B cell (primary cell): ENCODE results near the gene YARS1. TPM values are rescaled to one million over a fixed set of nuclear protein-coding genes. Genes with fewer than 3 reads are reported as not detected.

Source experiments
- ATAC-seq: fragments of 200-7000 bp; cut with Tn5 transposase; one replicate; pipeline ENCODE4 v1.10.0; 2021; ENCODE audit warnings: low read depth, mild to moderate bottlenecking, moderate number of reproducible peaks, moderate library complexity
- CTCF ChIA-PET: fragments of 350-600 bp; sonication (Branson Sonifier 250); formaldehyde crosslinking; loops from one replicate; lab custom pipeline; 2021; ENCODE audit warnings: antibody characterized with exemption, inconsistent platforms; lab: Charles Lee
- POLR2A ChIA-PET: fragments of 350-600 bp; sonication (Branson Sonifier 250); formaldehyde crosslinking; loops from one replicate; lab custom pipeline; 2021; ENCODE audit warnings: antibody characterized with exemption; lab: Charles Lee
- DNase-seq: peaks from one replicate; pipeline ENCODE4 v3.0.0; 2013
- H2AFZ ChIP-seq: 2 replicates; pipeline ENCODE4 v1.6.1; 2012; ENCODE audit warnings: mild to moderate bottlenecking, low read depth, low read length; ENCODE audit not compliant: insufficient read depth, poor library complexity, severe bottlenecking
- H3K27ac ChIP-seq, 2 donors: 1 replicate in 1 of 2; 2 replicates in 1 of 2; pipeline ENCODE4 v1.5.1; 2012 to 2013; ENCODE audit warnings: low read length in 2 of 2, mild to moderate bottlenecking in 2 of 2, moderate library complexity in 1 of 2
- H3K27me3 ChIP-seq, 4 experiments: fragments of 200-600 bp in 1 of 4; sonication (generic) in 1 of 4; replicated peaks in 1 of 4; 1 replicate in 2 of 4; 2 replicates in 2 of 4; pipeline versions ENCODE4 v1.6.1 to v1.7.0; 2013 to 2016; ENCODE audit warnings: low read length in 3 of 4, mild to moderate bottlenecking in 2 of 4, mixed read lengths in 1 of 4, moderate library complexity in 1 of 4; ENCODE audit not compliant: insufficient read depth in 4 of 4, control insufficient read depth in 3 of 4; ENCODE audit errors: control extremely low read depth in 1 of 4
- H3K36me3 ChIP-seq, 2 experiments: replicated peaks in 1 of 2; 1 replicate in 1 of 2; 2 replicates in 1 of 2; pipeline versions ENCODE4 v1.6.1 to v1.7.1; 2013; ENCODE audit warnings: low read length in 1 of 2; ENCODE audit not compliant: insufficient read depth in 2 of 2, control insufficient read depth in 1 of 2; ENCODE audit errors: control extremely low read depth in 1 of 2, extremely low read depth in 1 of 2
- H3K4me1 ChIP-seq, 2 donors: fragments of 200-600 bp in 1 of 2; sonication (generic) in 1 of 2; 1 replicate in 1 of 2; 2 replicates in 1 of 2; pipeline versions ENCODE4 v1.5.1 to v1.6.1; 2013 to 2017; ENCODE audit warnings: low read length in 2 of 2; ENCODE audit not compliant: control insufficient read depth in 2 of 2, insufficient read depth in 2 of 2
- H3K4me2 ChIP-seq: replicated peaks from 2 replicates; pipeline ENCODE3; 2012; ENCODE audit warnings: mild to moderate bottlenecking, low read depth, low read length; ENCODE audit not compliant: poor library complexity, severe bottlenecking
- H3K4me3 ChIP-seq, 5 experiments: fragments of 200-600 bp in 1 of 5; sonication (generic) in 1 of 5; 1 replicate in 3 of 5; 2 replicates in 2 of 5; pipeline versions ENCODE4 v1.5.1 to v1.7.0; 2011 to 2016; ENCODE audit warnings: low read length in 4 of 5, mild to moderate bottlenecking in 4 of 5, low read depth in 2 of 5, control low read depth in 1 of 5, moderate library complexity in 1 of 5; ENCODE audit not compliant: insufficient read depth in 1 of 5; ENCODE audit errors: control extremely low read depth in 1 of 5, extremely low read depth in 1 of 5
- H3K79me2 ChIP-seq: fragments of 200-600 bp; sonication (generic); one replicate; pipeline ENCODE4 v1.6.0; 2016; ENCODE audit warnings: low read length; ENCODE audit not compliant: control insufficient read depth, insufficient read depth
- H3K9ac ChIP-seq: fragments of 200-600 bp; sonication (generic); 2 replicates; pipeline ENCODE4 v1.6.1; 2017; ENCODE audit warnings: mild to moderate bottlenecking, low read length, moderate library complexity
- H3K9me3 ChIP-seq, 3 donors: one replicate each; pipeline versions ENCODE4 v1.6.1 to v1.7.1; 2013; ENCODE audit warnings: low read length in 2 of 3; ENCODE audit not compliant: control insufficient read depth in 2 of 3, insufficient read depth in 1 of 3; ENCODE audit errors: control extremely low read depth in 1 of 3
- H4K20me1 ChIP-seq: 2 replicates; pipeline ENCODE4 v1.6.0; 2012; ENCODE audit warnings: mild to moderate bottlenecking, low read length; ENCODE audit not compliant: insufficient read depth, control insufficient read depth, poor library complexity, severe bottlenecking
- H3K27ac Mint-ChIP-seq: one replicate; pipeline ENCODE4 v1.8.0; 2021; ENCODE audit warnings: mixed read lengths
- H3K27me3 Mint-ChIP-seq: one replicate; pipeline ENCODE4 v1.8.0; 2021; ENCODE audit warnings: mixed read lengths
- H3K4me1 Mint-ChIP-seq: one replicate; pipeline ENCODE4 v1.8.0; 2021; ENCODE audit warnings: mixed read lengths
- H3K4me3 Mint-ChIP-seq: one replicate; pipeline ENCODE4 v1.8.0; 2021; ENCODE audit warnings: mixed read lengths
- H3K9me3 Mint-ChIP-seq: one replicate; pipeline ENCODE4 v1.8.0; 2022; ENCODE audit warnings: mixed read lengths; ENCODE audit not compliant: insufficient read depth
- CTCF ChIP-seq: fragments of 200-600 bp; IDR thresholded peaks from one replicate; pipeline ENCODE4 v1.8.0; 2022; ENCODE audit warnings: antibody characterized with exemption, mild to moderate bottlenecking
- EZH2 ChIP-seq: IDR thresholded peaks from 2 replicates; pipeline ENCODE4 v1.6.1; 2012; ENCODE audit warnings: borderline replicate concordance, low read depth, mild to moderate bottlenecking, moderate library complexity, low read length; ENCODE audit not compliant: insufficient read depth, poor library complexity, severe bottlenecking
- WGBS: methylation state at CpG from one replicate; pipeline ENCODE4 v1.1.5; 2013; ENCODE audit warnings: missing lambda C conversion rate; ENCODE audit not compliant: insufficient coverage; 5-methylcytosine and 5-hydroxymethylcytosine counted together
- intact Hi-C: fragments of 100-400 bp; cut with micrococcal nuclease; formaldehyde crosslinking; loops from one replicate; pipeline ENCODE4 v1.10.0; 2022
- polyA plus RNA-seq: library from polyadenylated mRNA; depleted of rRNA; stranded (reverse); fragments of >200 nt; gene quantifications from 2 replicates; pipeline ENCODE4 v1.2.3, GENCODE V29; 2012
- total RNA-seq, 2 donors: library from RNA; stranded (reverse); fragments of 120-200 nt in 1 of 2; gene quantifications; 1 replicate in 1 of 2; 2 replicates in 1 of 2; pipeline versions ENCODE4 v1.2.3 to v1.2.4, GENCODE V29; 2013 to 2022

The YARS1 gene
- total and polyA plus RNA-seq, 2 donors (not counting 1 experiment from before 2014, with no cell fraction given), result 33.0 to 73.2 TPM

DNA sequence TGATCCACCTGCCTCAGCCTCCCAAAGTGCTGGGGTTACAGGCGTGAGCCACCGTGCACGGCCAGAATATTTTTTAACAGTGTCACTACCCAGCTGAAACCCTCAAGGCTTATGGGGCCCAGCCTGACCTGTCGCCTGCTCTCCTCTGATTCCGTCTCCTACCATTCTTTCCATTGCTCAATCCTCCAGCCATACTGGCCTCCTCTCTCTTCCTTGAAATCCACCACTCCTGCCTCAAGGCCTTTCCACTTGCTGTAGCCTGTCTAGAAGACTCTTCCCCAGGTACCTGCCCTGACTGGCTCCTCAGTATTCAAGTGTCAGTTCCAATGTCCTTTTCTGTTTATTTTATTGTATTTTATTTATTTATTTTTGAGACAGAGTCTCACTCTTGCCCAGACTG lies 53.9 kb downstream of the YARS1 start:
- DNase-seq (no peak), ATAC-seq (no peak)
- Histone ChIP-seq H3K9me3 (no peaks in the 10 kb centered on the region), H3K4me3 (no peak overlapping the region), H4K20me1 (no peaks in the 10 kb centered on the region), H3K9ac (no peak overlapping the region), H2AFZ (no peak overlapping the region), H3K27me3 (no peaks in the 10 kb centered on the region), H3K27ac (no peak overlapping the region), H3K4me1 (no peaks in the 10 kb centered on the region), H3K36me3 (no peaks in the 10 kb centered on the region), H3K4me2 (no peak overlapping the region), H3K79me2 (no peaks in the 10 kb centered on the region)
- no peaks in the 10 kb centered on the region for H3K4me1 Mint-ChIP-seq
- CTCF ChIA-PET, result interaction anchor here (1.8 to 2.2 kb wide), 2 partner anchors 10 kb away, joined by 8 to 12 read pairs; no protein-coding TSS in a partner anchor
- intact Hi-C loops, result no loop called here
- H3K4me3 Mint-ChIP-seq, result no peak overlapping the region
- H3K27ac Mint-ChIP-seq, result no peak overlapping the region
- 92% methylated on average over 5 of the region's 5 CpGs for WGBS
- POLR2A ChIA-PET, result no interaction called here
- peaks cover 4% of the 10 kb centered on the region for H3K27me3 Mint-ChIP-seq
- H3K9me3 Mint-ChIP-seq, result no peaks in the 10 kb centered on the region
- TF ChIP-seq EZH2 (no peak), CTCF (no peak)

DNA sequence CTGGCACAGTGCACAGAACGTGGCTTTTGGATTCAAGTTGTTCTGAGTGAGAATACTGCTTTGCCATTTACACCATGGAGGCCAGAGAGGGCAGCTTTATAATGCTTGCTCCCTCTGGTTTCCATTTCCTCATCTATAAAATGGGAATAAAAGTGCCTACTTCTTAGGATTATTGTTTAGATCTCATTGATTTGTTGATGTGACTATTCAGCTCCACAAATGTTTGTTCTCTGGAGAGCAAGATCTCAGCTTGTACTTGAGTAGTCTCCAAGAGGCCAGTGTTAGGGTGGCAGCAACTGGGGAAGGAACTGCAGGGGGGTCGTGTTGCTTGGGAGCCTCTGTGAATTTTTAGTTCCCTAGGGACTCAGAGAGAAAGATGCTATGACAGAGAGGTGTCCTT lies 55.2 kb downstream of the YARS1 start:
- Mint-ChIP-seq H3K27ac (no peak overlapping the region), H3K4me1 (no peaks in the 10 kb centered on the region), H3K9me3 (no peaks in the 10 kb centered on the region), H3K4me3 (no peak overlapping the region), H3K27me3 (peaks cover under 1% of the 10 kb centered on the region)
- Histone ChIP-seq H3K79me2 (no peaks in the 10 kb centered on the region), H3K4me3 (no peak overlapping the region), H3K9ac (no peak overlapping the region), H3K4me2 (no peak overlapping the region), H3K27me3 (no peaks in the 10 kb centered on the region), H3K36me3 (no peaks in the 10 kb centered on the region), H3K9me3 (no peaks in the 10 kb centered on the region), H3K27ac (no peak overlapping the region), H4K20me1 (no peaks in the 10 kb centered on the region), H2AFZ (no peak overlapping the region), H3K4me1 (no peaks in the 10 kb centered on the region)
- 100% methylated on average over 1 of the region's 2 CpGs for WGBS
- TF ChIP-seq CTCF (no peak), EZH2 (no peak)
- ChIA-PET POLR2A (interaction anchor here (0.6 kb wide), 1 partner anchor 69 kb away, joined by 4 read pairs; no protein-coding TSS in a partner anchor), CTCF (interaction anchor here (0.5 to 2.2 kb wide), 5 partner anchors 11 to 50 kb away, joined by 3 to 12 read pairs (median 3); no protein-coding TSS in a partner anchor)
- no peak for DNase-seq
- intact Hi-C loops, result no loop called here
- no peak for ATAC-seq
